ENCODE data around the gene CCKAR.

The CCKAR gene

GRCh38 chr4:26489101-26489985 is 941 bp downstream of the CCKAR start:
- peaks cover 0 to 13% (median 2%) of the 10 kb centered on the region in 5 experiments for H3K27me3 ChIP-seq (replicated peaks in 2 of 5; ENCODE audit: control insufficient read depth in 4 of 5, insufficient read depth in 5 of 5, low read length in 4 of 5)
- CTCF ChIA-PET: no interaction called here
- POLR2A ChIA-PET: no interaction called here
- no peak for DNase-seq
- no peaks in the 10 kb centered on the region for H3K4me1 ChIP-seq (ENCODE audit: control extremely low read depth in 1 of 4, control insufficient read depth in 4 of 4, insufficient read depth in 4 of 4, low read length in 3 of 4)
- H3K36me3 ChIP-seq (ENCODE audit: control insufficient read depth in 4 of 4, insufficient read depth in 4 of 4, low read length in 3 of 4): no peaks in the 10 kb centered on the region
- H3K9me3 ChIP-seq (ENCODE audit: control extremely low read depth in 1 of 5, control insufficient read depth in 4 of 5, insufficient read depth in 2 of 5, low read depth in 1 of 5, low read length in 4 of 5): peaks cover 0 to 4% (median 0%) of the 10 kb centered on the region in 5 experiments
- H3K4me3 ChIP-seq (ENCODE audit: control insufficient read depth in 1 of 7, extremely low read depth in 1 of 7, insufficient read depth in 4 of 7, low read depth in 2 of 7, low read length in 6 of 7): no peak overlapping the region
- 96% methylated on average over 18 of the region's 19 CpGs for WGBS (ENCODE audit: insufficient coverage)
- no peak overlapping the region for H3K27ac ChIP-seq (ENCODE audit: insufficient read depth in 1 of 2, low read depth in 1 of 2, low read length in 2 of 2, poor library complexity in 1 of 2, severe bottlenecking in 2 of 2)

- 93% methylated on average over 7 of the region's 7 CpGs for WGBS (ENCODE audit: insufficient coverage)
- H3K4me1 ChIP-seq (ENCODE audit: control extremely low read depth in 1 of 4, control insufficient read depth in 4 of 4, insufficient read depth in 4 of 4, low read length in 3 of 4): no peaks in the 10 kb centered on the region
- H3K27ac ChIP-seq (ENCODE audit: insufficient read depth in 1 of 2, low read depth in 1 of 2, low read length in 2 of 2, poor library complexity in 1 of 2, severe bottlenecking in 2 of 2): no peak overlapping the region
- H3K4me3 ChIP-seq (ENCODE audit: control insufficient read depth in 1 of 7, extremely low read depth in 1 of 7, insufficient read depth in 4 of 7, low read depth in 2 of 7, low read length in 6 of 7): no peak overlapping the region
- DNase-seq: no peak
- peaks cover 0 to 8% (median 4%) of the 10 kb centered on the region in 5 experiments for H3K27me3 ChIP-seq (replicated peaks in 2 of 5; ENCODE audit: control insufficient read depth in 4 of 5, insufficient read depth in 5 of 5, low read length in 4 of 5)
- ChIA-PET POLR2A (no interaction called here), CTCF (no interaction called here)
- peaks cover 0 to 4% (median 0%) of the 10 kb centered on the region in 5 experiments for H3K9me3 ChIP-seq (ENCODE audit: control extremely low read depth in 1 of 5, control insufficient read depth in 4 of 5, insufficient read depth in 2 of 5, low read depth in 1 of 5, low read length in 4 of 5)
- no peaks in the 10 kb centered on the region for H3K36me3 ChIP-seq (ENCODE audit: control insufficient read depth in 4 of 4, insufficient read depth in 4 of 4, low read length in 3 of 4)
These were observed 4.6 kb downstream of the CCKAR start for GRCh38 chr4:26485684-26486083.

DNA sequence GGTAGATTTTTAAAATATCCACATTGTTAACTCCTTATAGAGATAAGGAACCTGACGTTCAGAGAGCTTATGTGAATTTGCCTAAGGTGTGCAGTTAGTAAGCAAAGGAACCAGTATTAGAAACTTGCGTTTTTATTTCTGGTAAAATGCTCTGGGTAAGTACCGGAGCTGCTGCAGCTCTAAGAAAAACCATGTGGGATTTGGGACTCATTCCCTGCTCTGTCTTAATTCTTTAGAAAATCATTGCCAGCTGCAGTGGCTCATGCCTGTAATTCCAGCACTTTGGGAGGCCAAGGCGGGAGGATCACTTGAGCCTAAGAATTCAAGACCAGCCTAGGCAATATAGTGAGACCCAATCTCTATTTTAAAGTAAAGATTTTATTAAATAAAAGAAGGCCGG is 5.8 kb downstream of the CCKAR start:
- WGBS (ENCODE audit: insufficient coverage): 93% methylated on average over 3 of the region's 5 CpGs
- ChIA-PET CTCF (no interaction called here), POLR2A (no interaction called here)
- no peaks in the 10 kb centered on the region for H3K36me3 ChIP-seq (ENCODE audit: control insufficient read depth in 4 of 4, insufficient read depth in 4 of 4, low read length in 3 of 4)
- no peak overlapping the region for H3K4me3 ChIP-seq (ENCODE audit: control insufficient read depth in 1 of 7, extremely low read depth in 1 of 7, insufficient read depth in 4 of 7, low read depth in 2 of 7, low read length in 6 of 7)
- H3K27ac ChIP-seq (ENCODE audit: insufficient read depth in 1 of 2, low read depth in 1 of 2, low read length in 2 of 2, poor library complexity in 1 of 2, severe bottlenecking in 2 of 2): no peak overlapping the region
- H3K27me3 ChIP-seq (replicated peaks in 2 of 5; ENCODE audit: control insufficient read depth in 4 of 5, insufficient read depth in 5 of 5, low read length in 4 of 5): peaks cover 0 to 8% (median 4%) of the 10 kb centered on the region in 5 experiments
- peaks cover 0 to 4% (median 0%) of the 10 kb centered on the region in 5 experiments for H3K9me3 ChIP-seq (ENCODE audit: control extremely low read depth in 1 of 5, control insufficient read depth in 4 of 5, insufficient read depth in 2 of 5, low read depth in 1 of 5, low read length in 4 of 5)
- no peak for DNase-seq
- H3K4me1 ChIP-seq (ENCODE audit: control extremely low read depth in 1 of 4, control insufficient read depth in 4 of 4, insufficient read depth in 4 of 4, low read length in 3 of 4): no peaks in the 10 kb centered on the region

DNA sequence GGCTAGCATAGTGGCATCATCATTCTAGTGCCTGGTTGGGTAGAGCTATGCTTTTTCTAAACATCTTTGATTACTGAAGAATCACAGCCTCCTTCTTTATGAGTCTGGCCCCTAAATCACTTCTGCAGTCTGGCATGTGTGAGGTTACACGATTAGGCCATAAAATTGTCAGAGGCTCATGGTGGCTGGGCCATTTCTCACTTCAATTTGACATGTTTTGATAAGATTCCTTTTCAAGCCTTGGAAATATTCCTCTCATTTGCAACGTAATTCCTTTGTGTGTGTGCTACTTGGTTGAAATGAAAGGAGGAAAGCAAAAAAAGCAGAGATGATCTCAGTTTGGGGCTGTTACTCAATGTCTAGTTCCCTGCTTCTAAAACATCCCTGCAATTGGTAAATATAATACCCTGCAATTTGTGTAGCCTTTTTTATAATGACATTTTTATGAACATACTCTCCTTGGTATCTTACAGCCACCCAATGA is 6.2 kb downstream of the CCKAR start:
- ChIA-PET POLR2A (no interaction called here), CTCF (no interaction called here)
- Histone ChIP-seq H3K27ac (ENCODE audit: insufficient read depth in 1 of 2, low read depth in 1 of 2, low read length in 2 of 2, poor library complexity in 1 of 2, severe bottlenecking in 2 of 2) (no peak overlapping the region), H3K9me3 (ENCODE audit: control extremely low read depth in 1 of 5, control insufficient read depth in 4 of 5, insufficient read depth in 2 of 5, low read depth in 1 of 5, low read length in 4 of 5) (peaks cover 0 to 2% (median 0%) of the 10 kb centered on the region in 5 experiments), H3K4me3 (ENCODE audit: control insufficient read depth in 1 of 7, extremely low read depth in 1 of 7, insufficient read depth in 4 of 7, low read depth in 2 of 7, low read length in 6 of 7) (no peak overlapping the region), H3K36me3 (ENCODE audit: control insufficient read depth in 4 of 4, insufficient read depth in 4 of 4, low read length in 3 of 4) (no peaks in the 10 kb centered on the region), H3K27me3 (replicated peaks in 2 of 5; ENCODE audit: control insufficient read depth in 4 of 5, insufficient read depth in 5 of 5, low read length in 4 of 5) (peaks cover 0 to 8% (median 2%) of the 10 kb centered on the region in 5 experiments), H3K4me1 (ENCODE audit: control extremely low read depth in 1 of 4, control insufficient read depth in 4 of 4, insufficient read depth in 4 of 4, low read length in 3 of 4) (no peaks in the 10 kb centered on the region)
- no peak for DNase-seq
- WGBS (ENCODE audit: insufficient coverage): 83% methylated on average over 2 of the region's 2 CpGs

- Histone ChIP-seq H3K27ac (ENCODE audit: insufficient read depth in 1 of 2, low read depth in 1 of 2, low read length in 2 of 2, poor library complexity in 1 of 2, severe bottlenecking in 2 of 2) (no peak overlapping the region), H3K27me3 (replicated peaks in 2 of 5; ENCODE audit: control insufficient read depth in 4 of 5, insufficient read depth in 5 of 5, low read length in 4 of 5) (peaks cover 0 to 4% (median 0%) of the 10 kb centered on the region in 5 experiments), H3K4me3 (ENCODE audit: control insufficient read depth in 1 of 7, extremely low read depth in 1 of 7, insufficient read depth in 4 of 7, low read depth in 2 of 7, low read length in 6 of 7) (no peak overlapping the region), H3K4me1 (ENCODE audit: control extremely low read depth in 1 of 4, control insufficient read depth in 4 of 4, insufficient read depth in 4 of 4, low read length in 3 of 4) (no peaks in the 10 kb centered on the region), H3K36me3 (ENCODE audit: control insufficient read depth in 4 of 4, insufficient read depth in 4 of 4, low read length in 3 of 4) (no peaks in the 10 kb centered on the region), H3K9me3 (ENCODE audit: control extremely low read depth in 1 of 5, control insufficient read depth in 4 of 5, insufficient read depth in 2 of 5, low read depth in 1 of 5, low read length in 4 of 5) (no peaks in the 10 kb centered on the region)
- DNase-seq: no peak
- CTCF ChIA-PET: interaction anchor here (1.0 to 1.3 kb wide), 3 partner anchors 9 to 23 kb away, joined by 3 to 4 read pairs (median 3); no protein-coding TSS in a partner anchor
- WGBS (ENCODE audit: insufficient coverage): 100% methylated on average over 1 of the region's 3 CpGs
- POLR2A ChIA-PET: no interaction called here
These were observed 7.5 kb downstream of the CCKAR start for GRCh38 chr4:26482508-26483462.

GRCh38 chr4:26478330-26478729 is 12.0 kb downstream of the CCKAR start:
- H3K27ac ChIP-seq (ENCODE audit: insufficient read depth in 1 of 2, low read depth in 1 of 2, low read length in 2 of 2, poor library complexity in 1 of 2, severe bottlenecking in 2 of 2): no peak overlapping the region
- WGBS (ENCODE audit: insufficient coverage): 95% methylated on average over 12 of the region's 13 CpGs
- DNase-seq: no peak
- no peaks in the 10 kb centered on the region for H3K4me1 ChIP-seq (ENCODE audit: control extremely low read depth in 1 of 4, control insufficient read depth in 4 of 4, insufficient read depth in 4 of 4, low read length in 3 of 4)
- CTCF ChIA-PET: no interaction called here
- H3K36me3 ChIP-seq (ENCODE audit: control insufficient read depth in 4 of 4, insufficient read depth in 4 of 4, low read length in 3 of 4): no peaks in the 10 kb centered on the region
- H3K4me3 ChIP-seq (ENCODE audit: control insufficient read depth in 1 of 7, extremely low read depth in 1 of 7, insufficient read depth in 4 of 7, low read depth in 2 of 7, low read length in 6 of 7): no peak overlapping the region
- no peaks in the 10 kb centered on the region for H3K9me3 ChIP-seq (ENCODE audit: control extremely low read depth in 1 of 5, control insufficient read depth in 4 of 5, insufficient read depth in 2 of 5, low read depth in 1 of 5, low read length in 4 of 5)
- POLR2A ChIA-PET: no interaction called here
- H3K27me3 ChIP-seq (replicated peaks in 2 of 5; ENCODE audit: control insufficient read depth in 4 of 5, insufficient read depth in 5 of 5, low read length in 4 of 5): no peaks in the 10 kb centered on the region

Data from common myeloid progenitor, CD34-positive (primary cell).